Heart left ventricle (tissue), 16 donors: ENCODE measurements around the gene URAD. TPM values are rescaled to one million over a fixed set of nuclear protein-coding genes. Genes with fewer than 3 reads are reported as not detected.

Experiments used
- ATAC-seq, 4 donors: fragments of 200-7000 bp; cut with Tn5 transposase; one replicate each; pipeline ENCODE4 v1.9.1; 2020 to 2022; ENCODE audit warnings: moderate library complexity in 4 of 4, mild to moderate bottlenecking in 3 of 4, moderate number of reproducible peaks in 1 of 4
- DNase-seq, 5 donors: peaks; one replicate each; pipeline ENCODE4 v3.0.0-alpha.2; 2020
- H3K27ac ChIP-seq, 12 donors: fragments of 200-600 bp; sonication (generic) in 4 of 12; one replicate each; pipeline versions ENCODE4 v1.5.0 to v1.8.0; 2016 to 2022; ENCODE audit warnings: mild to moderate bottlenecking in 2 of 12
- H3K27me3 ChIP-seq, 9 donors: fragments of 200-600 bp; sonication (generic) in 2 of 9; one replicate each; pipeline versions ENCODE4 v1.5.1 to v1.8.0; 2016 to 2022; ENCODE audit warnings: mild to moderate bottlenecking in 3 of 9
- H3K36me3 ChIP-seq, 9 donors: fragments of 200-600 bp; sonication (generic) in 2 of 9; one replicate each; pipeline versions ENCODE4 v1.5.0 to v1.8.0; 2018 to 2022; ENCODE audit warnings: mild to moderate bottlenecking in 2 of 9
- H3K4me1 ChIP-seq, 12 donors: fragments of 200-600 bp; sonication (generic) in 4 of 12; one replicate each; pipeline versions ENCODE4 v1.5.0 to v1.8.0; 2016 to 2022; ENCODE audit warnings: mild to moderate bottlenecking in 3 of 12
- H3K4me3 ChIP-seq, 12 donors: fragments of 200-600 bp; sonication (generic) in 4 of 12; one replicate each; pipeline versions ENCODE4 v1.5.0 to v1.8.0; 2017 to 2022; ENCODE audit warnings: mild to moderate bottlenecking in 9 of 12, moderate library complexity in 4 of 12
- H3K9me3 ChIP-seq, 12 donors: fragments of 200-600 bp; sonication (generic) in 4 of 12; one replicate each; pipeline versions ENCODE4 v1.5.0 to v1.8.0; 2016 to 2022; ENCODE audit warnings: mild to moderate bottlenecking in 1 of 12
- CTCF ChIP-seq, 12 donors: fragments of 200-600 bp; sonication (generic) in 4 of 12; IDR thresholded peaks; one replicate each; pipeline versions ENCODE4 v1.5.0 to v1.8.0; 2018 to 2022; ENCODE audit warnings: antibody characterized with exemption in 12 of 12, mild to moderate bottlenecking in 5 of 12
- POLR2A ChIP-seq, 2 donors: fragments of 450-650 bp; IDR thresholded peaks; one replicate each; pipeline ENCODE4 v1.6.1; 2017; ENCODE audit warnings: antibody characterized with exemption in 2 of 2, mild to moderate bottlenecking in 2 of 2, moderate library complexity in 2 of 2
- WGBS, 4 donors: extraction: QIAGEN DNeasy Blood & Tissue Kit in 2 of 4; methylation state at CpG; one replicate each; pipeline versions ENCODE4 v1.1.5 to v1.1.7; 2013 to 2018; 5-methylcytosine and 5-hydroxymethylcytosine counted together
- intact Hi-C, 10 donors: fragments of 100-400 bp; cut with DNase I; formaldehyde crosslinking; loops; one replicate each; pipeline versions ENCODE4 v1.11.1 to v1.14.2; 2022
- polyA plus RNA-seq, 2 donors: library from polyadenylated mRNA; stranded (reverse); fragments of 200-250 nt; gene quantifications; one replicate each; pipeline ENCODE4 v1.2.3, GENCODE V29; 2013
- total RNA-seq, 9 donors: library from RNA; depleted of rRNA in 2 of 9; stranded (reverse); fragments of >200 nt in 2 of 9; fragmentation: NEBNext Ultra II Directional in 3 of 9; extraction: Animal tissue kit (Norgen Biotek cat#: 25700) in 3 of 9; gene quantifications; one replicate each; pipeline versions ENCODE4 v1.1.0 to v1.2.4, GENCODE V29; 2016 to 2023
- donor health status: ischemic (EF 13 %, LVEDD 7.1; RV severe dilation, severe dysfunction).
- donor health status: healthy with polysubstance abuse.
- donor health status: DM: no; HTN: yes; CAD: no.
- donor health status: DM: no; HTN: no; CAD: no.
- donor health status: ischemic (EF 25% LVEDD 6.9; RV normal size, moderate dysfunction).
- donor health status: ischemic (EF 25% LVEDD 5.7; RV mildly dilated, moderate dysfunction).
- donor health status: healthy.
- donor health status: DM: yes; HTN: yes; CAD: no.
- donor health status: ischemic (EF 35%, LVEDD 5.7; RV mildly dilated, moderate dysfunction).
- donor health status: nonischemic (EF 11% LVEDD 7.7; RV severe dilation, severe dysfunction).
- donor health status: DM: yes; HTN: yes; CAD: no.
- donor health status: PGD.
- donor health status: ischemic (EF 29% LVEDD 5.4; RV normal size, mild dysfunction).
- donor health status: nonischemic (EF 23%, LVEDD 6.1; RV moderate dilation, normal function).

URAD gene
- total and polyA plus RNA-seq, 11 donors, result not detected

GRCh38 chr13:27933118-27933517, 55.4 kb downstream of the URAD start:
- DNase-seq (no peak), ATAC-seq (no peak)
- TF ChIP-seq CTCF (IDR thresholded peaks at IDR 0.05) (no peak), POLR2A (IDR thresholded peaks at IDR 0.05) (no peak)
- H3K4me1 ChIP-seq, result peaks cover 0 to 6% (median 0%) of the 10 kb centered on the region in 12 donors
- H3K27me3 ChIP-seq, result peaks cover 12 to 69% (median 36%) of the 10 kb centered on the region in 9 donors
- H3K27ac ChIP-seq, result no peak overlapping the region
- WGBS, 4 donors, result 73 to 81% (median 75%) methylated on average over 1 of the region's 1 CpG
- peaks cover 0 to 3% (median 0%) of the 10 kb centered on the region in 12 donors for H3K9me3 ChIP-seq
- intact Hi-C loops, result no loop called here
- H3K4me3 ChIP-seq, result no peak overlapping the region
- no peaks in the 10 kb centered on the region for H3K36me3 ChIP-seq

GRCh38 chr13:27929868-27930267, 58.6 kb downstream of the URAD start:
- no peak overlapping the region for H3K4me3 ChIP-seq
- H3K27me3 ChIP-seq, result peaks cover 39 to 92% (median 64%) of the 10 kb centered on the region in 9 donors
- no peak overlapping the region for H3K27ac ChIP-seq
- intact Hi-C loops, result loop anchor here in 2 of 10 donors (5.0 to 10.0 kb wide), 2 partner anchors 1018 to 1635 kb away; no protein-coding TSS in a partner anchor
- H3K9me3 ChIP-seq, result no peaks in the 10 kb centered on the region
- H3K4me1 ChIP-seq, result peaks cover 0 to 6% (median 0%) of the 10 kb centered on the region in 12 donors
- TF ChIP-seq POLR2A (IDR thresholded peaks at IDR 0.05), result no peak
- TF ChIP-seq CTCF (IDR thresholded peaks at IDR 0.05), result no peak
- H3K36me3 ChIP-seq, result no peaks in the 10 kb centered on the region
- DNase-seq (no peak), ATAC-seq (no peak)

- TF ChIP-seq POLR2A (IDR thresholded peaks at IDR 0.05) (no peak), CTCF (IDR thresholded peaks at IDR 0.05) (no peak)
- H3K27ac ChIP-seq, result no peak overlapping the region
- H3K4me3 ChIP-seq, result no peak overlapping the region
- H3K9me3 ChIP-seq, result no peaks in the 10 kb centered on the region
- peaks cover 45 to 100% (median 72%) of the 10 kb centered on the region in 9 donors for H3K27me3 ChIP-seq
- no peaks in the 10 kb centered on the region for H3K36me3 ChIP-seq
- peaks cover 0 to 12% (median 0%) of the 10 kb centered on the region in 12 donors for H3K4me1 ChIP-seq
- DNase-seq (no peak), ATAC-seq (no peak)
- intact Hi-C loops, result loop anchor here in 2 of 10 donors (5.0 to 10.0 kb wide), 2 partner anchors 1017 to 1634 kb away; no protein-coding TSS in a partner anchor
- WGBS, 4 donors, result 3 to 5% (median 4%) methylated on average over 39 to 48 of the region's 48 CpGs
Measured at GRCh38 chr13:27928805-27929753, 59.4 kb downstream of the URAD start.

- TF ChIP-seq POLR2A (IDR thresholded peaks at IDR 0.05) (no peak), CTCF (IDR thresholded peaks at IDR 0.05) (no peak)
- Histone ChIP-seq H3K27ac (no peak overlapping the region), H3K4me3 (no peak overlapping the region), H3K36me3 (no peaks in the 10 kb centered on the region), H3K9me3 (no peaks in the 10 kb centered on the region), H3K4me1 (peaks cover 0 to 15% (median 0%) of the 10 kb centered on the region in 12 donors), H3K27me3 (peaks cover 48 to 100% (median 79%) of the 10 kb centered on the region in 9 donors)
- intact Hi-C loops, result loop anchor here in 2 of 10 donors (5.0 to 10.0 kb wide), 2 partner anchors 1016 to 1634 kb away; no protein-coding TSS in a partner anchor
- ATAC-seq (no peak), DNase-seq (no peak)
- WGBS, 4 donors, result 3 to 6% (median 4%) methylated on average over 24 to 26 of the region's 26 CpGs
Measured at GRCh38 chr13:27928353-27928804, 60.1 kb downstream of the URAD start.
